DMS53 treated with DMSO at 0.1 percent for 48 hours (cell line): ENCODE data around the gene CALHM1.
"Not testable (repeated sequence)": the region's sequence is repeated elsewhere in the genome, so short reads cannot be mapped to it uniquely, and the experiment has no call there.

Source experiments
- DNase-seq: peaks from one replicate; lab custom pipeline; 2025; ENCODE audit not compliant: unreplicated experiment; lab: John Stamatoyannopoulos, UW

The CALHM1 gene, protein sequence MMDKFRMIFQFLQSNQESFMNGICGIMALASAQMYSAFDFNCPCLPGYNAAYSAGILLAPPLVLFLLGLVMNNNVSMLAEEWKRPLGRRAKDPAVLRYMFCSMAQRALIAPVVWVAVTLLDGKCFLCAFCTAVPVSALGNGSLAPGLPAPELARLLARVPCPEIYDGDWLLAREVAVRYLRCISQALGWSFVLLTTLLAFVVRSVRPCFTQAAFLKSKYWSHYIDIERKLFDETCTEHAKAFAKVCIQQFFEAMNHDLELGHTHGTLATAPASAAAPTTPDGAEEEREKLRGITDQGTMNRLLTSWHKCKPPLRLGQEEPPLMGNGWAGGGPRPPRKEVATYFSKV

DNA sequence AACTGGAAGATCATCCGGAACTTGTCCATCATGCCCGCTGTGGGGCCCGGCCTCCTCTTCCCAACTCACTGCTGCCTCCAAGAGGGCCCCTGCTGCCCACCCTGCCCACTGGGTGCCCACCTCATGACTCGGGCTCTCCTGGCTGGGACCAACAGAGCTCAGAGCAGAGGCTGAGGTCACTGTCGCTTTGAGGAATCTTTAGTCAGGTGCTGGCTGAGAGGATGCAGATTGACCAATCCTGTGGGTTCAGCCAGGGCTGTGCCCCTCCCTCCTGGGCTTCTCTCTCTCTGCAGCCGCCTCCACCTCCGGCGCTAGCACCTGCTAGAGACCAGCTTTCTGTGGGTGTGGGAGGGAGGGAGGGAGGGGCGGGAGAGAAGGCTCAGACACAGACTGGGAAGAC lies at the start of gene CALHM1:
Gene CALHM1, minus strand, starts transcription at position 181 of the 400 bp plus-strand sequence. Its CDS starts 149 bp downstream, at position 32.
- DNase-seq: peak; percentile 77

DNA sequence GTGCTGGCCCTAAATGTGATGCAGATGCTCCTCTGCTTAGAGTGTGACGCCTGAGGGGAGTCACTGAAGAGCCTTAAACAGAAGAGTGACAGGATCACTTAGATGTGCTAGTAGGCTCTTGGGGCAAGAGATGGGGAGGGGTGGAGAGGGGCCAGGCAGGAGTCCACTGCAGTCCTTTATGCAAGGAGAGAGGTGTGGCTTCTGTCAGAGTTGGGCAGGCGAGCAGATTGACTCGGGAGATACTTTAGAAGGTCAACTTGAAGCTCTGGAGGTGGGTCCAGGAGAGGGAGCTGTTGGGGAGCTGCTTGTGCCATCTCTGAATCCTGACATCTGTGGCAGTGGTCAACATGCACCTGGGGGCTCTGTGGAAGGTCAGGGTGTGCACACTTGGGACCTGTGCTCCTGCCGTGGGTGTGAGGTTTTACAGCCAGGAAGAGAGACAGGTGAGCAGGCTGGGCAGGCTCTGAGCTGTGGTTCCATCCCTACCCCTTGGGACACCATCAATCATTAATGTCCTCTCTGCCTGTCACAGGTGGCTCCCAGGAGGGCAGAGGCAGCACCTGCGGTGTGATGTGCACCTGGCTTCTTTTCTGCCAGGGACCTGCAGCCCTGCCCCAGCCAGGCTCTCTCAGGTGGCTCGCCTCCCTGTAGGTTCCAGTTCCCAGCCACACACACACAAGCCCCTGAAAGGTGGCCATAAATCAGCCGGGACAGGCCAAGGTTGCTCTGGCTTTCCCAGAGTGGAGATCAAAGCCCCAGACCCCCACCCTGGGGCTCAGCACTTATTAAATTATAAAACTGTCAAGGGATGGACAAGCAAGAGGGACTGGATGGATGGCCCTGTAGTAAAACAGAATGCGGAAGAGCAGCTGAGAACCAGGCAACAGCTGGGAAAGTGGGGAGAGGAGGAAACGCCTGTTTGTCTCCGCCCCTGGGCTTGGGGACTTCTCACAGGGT lies 48.8 kb upstream of the CALHM1 start:
- DNase-seq: peak; percentile 92

DNA sequence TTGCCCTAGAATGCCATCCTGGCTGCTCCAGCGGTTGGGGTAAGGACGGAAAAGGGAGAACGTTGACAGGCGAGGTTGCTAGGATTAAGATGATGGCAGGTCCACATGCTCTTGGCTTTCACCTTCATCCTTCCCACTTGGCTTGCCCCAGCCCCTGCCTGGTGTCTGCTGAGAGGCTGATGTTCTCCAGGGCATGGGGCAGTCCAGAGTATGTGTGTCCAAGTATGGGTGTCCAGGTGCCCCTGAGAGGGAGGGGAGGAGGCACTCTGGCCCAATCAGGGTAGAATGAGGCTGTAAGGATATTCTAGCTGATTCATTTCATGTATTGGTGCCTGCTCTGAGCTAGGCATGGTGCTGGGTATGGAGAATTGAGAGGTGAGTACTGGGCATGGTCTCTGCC lies 47.4 kb upstream of the CALHM1 start:
- no peak for DNase-seq

DNA sequence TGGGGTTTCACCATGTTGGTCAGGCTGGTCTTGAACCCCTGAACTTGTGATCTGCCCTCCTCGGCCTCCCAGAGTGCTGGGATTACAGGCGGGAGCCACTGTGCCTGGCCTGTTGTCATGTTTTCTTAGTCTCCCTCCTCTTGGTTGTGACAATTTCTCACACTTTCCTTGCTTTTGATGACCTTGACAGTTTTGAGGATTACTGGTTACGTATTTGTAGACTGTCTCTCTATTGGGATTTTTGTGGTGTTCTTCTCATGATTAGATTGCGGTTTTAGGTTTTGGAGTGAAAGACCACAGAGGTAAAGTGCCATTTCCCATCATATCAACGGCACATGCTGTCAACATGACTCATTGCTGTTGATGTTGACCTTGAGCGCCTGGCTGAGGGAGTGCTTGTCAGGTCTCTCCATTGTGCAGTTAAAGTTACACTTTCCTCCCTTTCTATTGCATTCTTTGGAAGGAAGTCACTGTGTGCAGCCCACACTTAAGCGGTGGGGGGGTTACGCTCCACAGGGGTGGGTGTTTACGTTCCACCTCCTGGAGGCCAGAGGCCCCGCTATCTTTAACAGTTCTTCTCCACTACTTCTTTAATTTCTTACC lies 45.6 kb upstream of the CALHM1 start:
- DNase-seq: peak; percentile 74

DNA sequence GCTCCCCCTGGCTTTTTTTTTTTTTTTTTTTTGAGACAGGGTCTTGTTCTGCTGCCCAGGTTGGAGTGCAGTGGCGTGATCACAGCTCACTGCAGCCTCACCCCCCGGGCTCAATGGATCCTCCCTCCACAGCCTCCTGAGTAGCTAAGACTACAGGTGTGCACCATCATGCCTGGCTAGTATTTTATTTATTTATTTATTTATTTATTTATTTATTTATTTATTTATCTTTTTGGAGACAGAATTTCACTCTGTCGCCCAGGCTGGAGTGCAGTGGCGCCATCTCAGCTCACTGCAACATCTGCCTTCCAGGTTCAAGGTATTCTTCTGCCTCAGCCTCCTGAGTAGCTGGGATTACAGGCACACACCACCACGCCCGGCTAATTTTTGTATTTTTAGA lies 45.1 kb upstream of the CALHM1 start:
- DNase-seq: not testable (repeated sequence)

DNA sequence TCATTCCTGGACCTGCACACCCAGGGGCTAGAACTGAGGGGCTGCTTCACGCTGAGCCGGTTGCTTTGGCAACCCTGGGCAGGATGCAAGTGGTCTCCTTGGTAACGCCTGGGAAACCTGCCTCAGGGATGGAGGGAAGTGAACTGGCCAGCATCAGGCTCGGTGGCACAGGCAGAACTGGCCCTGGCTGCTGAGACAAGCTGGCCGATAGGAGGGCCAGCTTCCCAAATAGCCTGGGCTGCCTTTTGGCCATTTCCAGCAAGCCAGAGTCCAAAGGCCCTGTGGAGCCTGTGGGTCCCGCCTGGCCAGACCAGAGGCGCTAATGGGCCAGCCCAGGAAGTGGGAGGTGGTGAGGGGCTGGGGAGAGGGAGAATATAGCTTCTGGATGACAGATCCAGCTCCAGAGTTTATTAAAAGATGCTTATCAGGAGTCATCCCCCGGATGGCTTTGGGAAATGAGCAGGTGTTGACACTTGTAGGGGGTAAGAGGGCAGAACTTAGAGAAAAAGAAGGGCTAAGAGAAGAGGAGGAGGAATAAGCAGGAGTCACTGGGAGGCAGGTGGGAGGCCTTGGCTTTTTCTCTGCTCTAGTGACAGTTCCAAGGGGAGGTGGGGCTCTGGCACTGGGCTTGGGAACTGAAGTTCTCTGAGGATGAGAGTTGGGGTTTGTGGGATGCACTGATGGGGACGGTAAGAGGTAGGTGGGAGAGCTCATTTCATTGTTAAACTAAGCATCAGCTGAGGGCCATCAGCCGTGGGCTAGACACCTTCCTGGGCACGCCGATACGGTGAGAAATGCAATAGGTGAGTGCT lies 44.4 kb upstream of the CALHM1 start:
- no peak for DNase-seq

DNA sequence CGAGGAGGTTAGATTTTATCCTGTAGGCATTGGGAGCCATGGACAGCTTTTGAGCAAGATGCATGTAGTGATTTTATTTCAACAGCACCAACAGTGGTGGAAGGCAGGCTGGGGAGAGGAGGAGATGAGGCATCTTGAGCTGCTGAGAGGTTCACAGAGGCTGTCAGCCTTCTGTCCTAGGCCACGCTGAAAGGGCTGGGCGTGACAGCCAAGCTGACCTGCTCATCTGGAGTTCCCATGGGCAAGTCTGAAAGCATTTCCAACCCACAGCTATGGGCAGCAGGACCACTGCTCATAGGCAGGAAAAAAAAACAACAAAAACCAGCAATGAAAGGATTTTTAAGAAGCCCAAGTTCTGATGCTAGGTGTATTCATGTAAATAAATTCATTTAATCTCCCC lies 42.5 kb upstream of the CALHM1 start:
- DNase-seq: no peak

DNA sequence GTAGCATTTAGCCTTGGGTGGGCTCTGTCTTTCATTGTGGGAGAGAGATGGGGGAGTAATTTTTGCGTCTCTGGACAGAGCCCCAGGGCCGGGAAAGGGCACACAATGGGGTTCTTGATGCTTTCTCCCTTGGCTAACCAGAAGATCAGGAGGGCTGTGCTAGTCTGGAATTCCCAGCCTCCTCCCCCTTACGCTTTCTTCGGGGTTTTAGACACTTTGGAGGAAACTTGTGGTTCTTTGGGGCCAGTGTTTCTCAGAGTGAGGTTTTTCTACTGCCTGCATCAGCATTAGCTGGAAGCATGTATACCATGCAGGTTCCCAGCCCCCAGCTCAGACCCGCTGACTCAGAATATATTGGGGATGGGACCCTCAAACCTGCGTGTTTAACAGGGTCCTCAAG lies 41.8 kb upstream of the CALHM1 start:
- DNase-seq: no peak

DNA sequence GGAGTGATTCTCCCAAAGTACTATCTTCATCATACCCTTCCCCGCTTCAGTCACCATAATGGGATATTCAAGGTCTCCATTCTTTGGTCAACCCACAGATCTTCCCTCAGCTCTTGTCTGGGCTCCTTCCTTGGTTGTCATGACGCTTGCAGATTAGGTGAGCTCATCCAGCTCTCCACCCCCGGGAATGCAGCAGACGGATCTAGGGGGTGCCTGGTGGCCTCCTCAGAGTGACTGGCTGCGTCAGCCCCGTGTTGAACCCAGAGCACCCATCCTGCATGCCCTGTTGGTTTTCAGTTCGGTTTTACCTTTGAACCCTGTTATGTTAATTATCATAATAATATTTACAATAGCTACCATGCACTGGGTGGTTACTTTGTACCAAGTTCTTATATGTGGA lies 41.2 kb upstream of the CALHM1 start:
- DNase-seq: no peak

DNA sequence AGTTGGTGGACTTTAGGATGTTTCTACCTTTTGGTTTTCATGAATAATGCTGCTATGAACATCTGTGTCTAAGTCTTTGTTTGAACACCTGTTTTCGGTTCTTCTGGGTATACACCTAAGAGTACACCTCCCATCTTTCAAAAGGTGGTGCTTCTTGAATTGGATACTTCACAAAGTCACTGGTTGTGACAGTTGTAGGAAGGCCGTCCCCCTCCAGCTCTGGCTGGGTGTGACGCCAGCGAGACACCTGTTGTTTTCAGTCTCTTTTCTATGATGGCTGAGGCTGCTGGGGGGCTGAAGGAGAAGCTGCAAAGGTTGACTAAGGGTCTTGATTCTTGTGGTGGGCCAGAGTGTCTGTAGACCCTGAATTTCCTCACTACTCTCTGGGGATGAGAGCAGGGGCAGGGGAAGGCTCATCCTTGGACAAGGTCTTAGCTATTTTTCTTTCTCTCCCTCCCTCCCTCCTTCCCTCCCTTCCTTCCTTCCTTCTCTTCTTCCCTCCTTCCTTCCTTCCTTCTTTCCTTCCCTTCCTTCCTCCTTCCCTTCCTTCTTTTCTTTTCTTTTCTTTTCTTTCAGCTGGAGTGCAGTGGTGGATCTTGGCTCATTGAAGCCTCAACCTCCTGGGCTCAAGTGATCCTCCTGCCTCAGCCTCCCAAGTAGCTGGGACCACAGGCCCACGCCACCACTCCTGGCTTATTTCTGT lies 40.4 kb upstream of the CALHM1 start:
- peak; percentile 78 for DNase-seq

DNA sequence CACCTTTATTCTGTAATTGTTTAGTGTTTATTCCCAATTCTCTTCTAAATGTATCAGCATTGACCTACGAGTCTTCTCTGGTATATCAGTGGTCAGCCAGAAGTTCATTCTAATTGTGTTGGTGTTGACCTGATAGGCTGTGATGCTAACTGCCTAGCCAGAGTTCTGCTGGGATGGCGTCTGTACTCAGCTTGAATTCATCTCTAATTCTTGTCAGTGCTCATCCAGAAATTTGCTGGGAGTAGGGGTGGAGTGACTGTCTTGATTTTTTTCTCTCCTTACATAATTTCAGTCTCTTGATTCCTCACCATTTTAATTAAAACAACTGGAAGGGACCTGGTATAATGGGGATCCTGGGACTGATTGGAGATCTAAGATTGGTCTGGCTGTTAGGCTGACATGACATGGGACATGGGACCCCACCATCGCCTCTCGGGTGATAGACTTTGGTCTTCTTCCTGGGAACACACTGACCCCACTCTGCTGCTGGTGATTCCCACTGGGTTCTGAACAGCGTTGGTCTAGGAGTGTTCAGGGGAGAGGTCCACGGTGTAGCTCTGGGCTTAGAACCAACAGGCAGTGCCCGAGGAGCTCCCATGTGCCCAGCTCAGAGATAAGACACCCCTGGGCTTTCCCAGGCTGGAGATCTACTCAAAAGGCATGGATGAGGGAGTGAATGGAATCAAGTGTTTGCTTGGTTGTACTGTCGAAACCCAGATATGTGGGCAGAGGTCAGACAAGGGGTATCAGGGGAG lies 38.6 kb upstream of the CALHM1 start:
- no peak for DNase-seq

DNA sequence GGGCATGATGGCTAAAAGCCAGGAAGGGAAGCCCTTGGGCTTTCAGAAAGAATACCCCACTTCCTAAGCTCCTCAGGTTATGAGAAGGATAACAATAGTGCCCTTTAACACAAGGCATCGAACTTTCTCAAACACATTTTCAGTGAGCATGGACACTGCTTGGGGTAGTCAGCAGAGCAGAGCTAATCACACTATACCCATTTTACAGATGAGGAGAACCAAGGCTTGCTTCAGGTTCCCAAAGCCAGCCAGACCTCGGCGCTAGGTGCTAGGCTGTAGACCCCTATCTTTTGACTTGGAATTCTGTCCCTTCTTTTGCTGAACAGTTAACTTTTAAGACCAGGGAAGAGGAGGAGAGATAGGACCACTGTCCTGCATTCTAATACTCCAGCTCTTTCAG lies 36.6 kb upstream of the CALHM1 start:
- DNase-seq: no peak

DNA sequence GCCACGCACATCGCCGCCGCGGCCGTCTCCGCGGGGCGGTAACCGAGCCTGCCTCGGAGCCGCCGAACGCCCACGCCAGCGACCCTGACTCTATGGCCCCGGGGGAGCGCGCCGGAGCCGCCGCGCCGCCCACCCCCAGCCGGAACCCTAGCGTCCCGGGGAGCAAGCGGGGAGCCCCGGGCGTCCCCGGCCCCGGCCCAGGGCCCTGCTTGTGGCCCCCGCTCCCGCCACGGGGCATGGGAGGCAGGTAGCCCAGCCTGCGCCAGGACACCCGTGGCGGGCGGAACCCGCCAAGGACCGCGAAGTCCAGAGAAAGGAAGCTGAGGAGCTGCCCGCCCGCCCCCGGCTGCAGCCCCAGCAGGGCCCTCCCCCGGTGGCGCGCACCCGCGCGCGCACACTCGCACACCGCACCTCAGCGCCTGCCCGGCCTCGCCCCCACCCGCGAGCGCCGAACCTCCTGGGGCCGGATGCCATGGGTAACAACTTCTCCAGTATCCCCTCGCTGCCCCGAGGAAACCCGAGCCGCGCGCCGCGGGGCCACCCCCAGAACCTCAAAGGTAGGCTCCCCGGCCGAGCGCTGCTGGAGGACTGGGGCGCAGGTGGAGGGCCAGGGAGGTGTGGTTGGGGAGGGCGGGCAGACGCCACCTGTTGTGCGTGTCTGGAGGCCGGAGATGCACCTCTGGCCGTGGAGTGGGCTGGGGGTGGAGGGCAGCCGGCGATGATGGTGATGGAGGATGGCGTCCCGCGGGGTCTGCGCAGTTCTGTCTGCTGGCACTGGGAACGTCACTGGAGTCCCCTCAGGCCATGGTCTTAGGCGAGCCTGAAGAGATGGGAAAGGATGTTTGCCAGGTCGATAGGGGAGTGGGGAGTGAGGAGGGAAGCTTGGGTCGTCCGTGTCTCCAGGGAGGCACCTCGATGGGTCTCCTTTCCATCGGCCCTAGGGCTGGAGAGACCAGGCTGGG lies 35.5 kb upstream of the CALHM1 start:
- no peak for DNase-seq

DNA sequence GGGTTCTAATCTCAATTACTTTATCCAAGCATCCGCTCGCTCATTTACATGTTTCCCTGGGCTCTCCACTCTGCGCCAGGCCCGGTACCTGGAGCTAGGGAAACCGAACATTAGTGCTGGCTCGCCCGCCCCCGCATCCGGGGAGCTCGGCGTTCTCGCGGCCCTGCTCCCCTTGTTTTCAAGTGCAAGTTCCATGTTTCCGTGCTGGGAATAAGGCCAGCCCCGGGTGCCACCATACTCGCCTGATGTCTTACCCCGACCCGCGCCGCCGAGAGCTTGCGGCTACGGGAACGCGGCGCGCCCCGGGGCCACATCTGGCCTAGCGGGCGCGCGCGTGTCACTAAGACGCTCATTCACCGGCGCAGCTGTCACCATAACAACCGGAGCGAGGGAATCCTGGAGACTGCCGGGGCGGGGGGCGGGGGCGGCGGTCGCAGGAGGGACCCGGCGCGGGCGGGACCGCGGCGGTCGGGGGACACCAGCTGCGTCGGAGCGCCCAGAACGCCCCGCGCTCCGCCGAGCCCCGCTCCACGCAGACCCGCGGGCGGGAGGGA lies 34.7 kb upstream of the CALHM1 start, which contains the start of gene NEURL1:
Gene NEURL1, plus strand, starts transcription at position 344 of the 554 bp plus-strand sequence. CDS start 683 bp downstream, outside the sequence.
- DNase-seq: peak; percentile 45

DNA sequence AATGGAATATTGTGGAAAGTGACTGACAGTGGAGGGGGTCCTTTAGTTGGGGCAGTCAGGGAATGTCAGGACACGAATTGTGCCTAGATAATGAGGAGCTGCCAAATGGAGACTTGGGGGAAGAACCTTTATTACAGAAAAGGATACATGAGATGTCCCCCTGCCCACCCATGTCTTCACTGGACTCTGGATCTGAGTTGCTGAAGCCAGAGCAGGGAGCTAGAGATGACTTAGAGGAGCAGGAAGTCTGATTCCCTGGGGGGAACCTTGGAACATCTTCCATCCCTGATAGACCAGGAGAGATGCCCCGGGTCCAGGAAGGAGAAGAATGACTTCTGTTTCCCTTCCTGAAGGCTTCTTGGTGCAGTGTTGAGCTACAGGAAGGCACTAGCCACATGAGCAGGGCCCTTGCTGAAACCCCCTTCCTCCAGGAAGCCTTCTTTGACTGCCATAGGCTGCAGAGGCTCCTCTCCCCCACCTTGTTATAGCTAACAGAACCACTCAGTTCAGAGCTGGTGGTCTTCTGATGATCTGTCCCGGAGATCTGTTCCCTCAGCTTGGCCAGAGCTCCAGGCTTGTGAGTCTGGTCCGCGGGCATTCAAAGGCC lies 34.1 kb upstream of the CALHM1 start:
- no peak for DNase-seq

DNA sequence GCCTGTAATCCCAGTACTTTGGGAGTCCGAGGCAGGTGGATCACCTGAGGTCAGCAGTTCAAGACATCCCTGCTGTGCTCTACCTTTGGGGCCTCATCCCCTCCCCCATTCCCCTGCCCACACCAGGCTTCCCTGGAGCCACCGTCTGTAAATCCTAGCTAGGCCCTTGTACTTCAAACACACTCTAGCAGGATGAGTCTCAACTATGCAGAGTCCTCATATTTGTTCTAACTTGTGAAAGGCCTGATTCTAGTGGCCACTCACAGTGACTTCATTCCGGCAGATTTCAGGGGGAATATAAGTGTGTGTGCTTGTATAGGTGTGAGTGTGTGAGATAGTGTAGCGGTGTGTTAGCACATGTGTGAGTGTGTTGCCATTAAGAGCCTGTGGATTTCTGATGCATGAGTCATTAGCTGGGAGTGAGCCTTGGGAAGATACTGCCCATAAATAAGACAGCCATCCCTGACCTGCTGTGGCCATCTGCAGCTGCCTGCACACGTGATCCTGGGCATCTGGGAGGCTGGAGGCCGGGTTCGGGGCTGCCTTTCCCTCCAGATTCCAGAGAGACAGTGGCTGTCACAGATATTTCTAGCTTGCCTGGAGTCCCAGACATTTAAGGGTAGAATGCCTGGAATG lies 33.1 kb upstream of the CALHM1 start:
- peak; percentile 82 for DNase-seq

DNA sequence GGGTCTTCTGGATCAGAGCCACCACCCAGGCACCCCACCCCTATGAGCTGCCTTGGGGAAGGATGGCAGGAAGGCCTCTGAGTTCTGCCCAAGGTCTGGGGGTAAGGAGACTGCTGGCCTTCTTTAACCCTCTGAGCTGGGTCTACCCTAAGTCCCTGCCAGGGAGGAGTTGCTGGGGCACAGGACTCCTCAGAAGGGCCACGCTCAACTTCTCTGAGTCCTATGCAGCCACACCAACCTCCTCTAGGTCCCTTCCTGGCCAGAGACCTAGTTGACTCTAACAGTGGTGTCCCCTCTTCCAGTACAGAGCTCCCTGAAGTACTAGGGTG lies 32.2 kb upstream of the CALHM1 start:
- DNase-seq: no peak
